Stimulated activated CD4-positive, alpha-beta T cell treated with anti-CD3 and anti-CD28 coated beads, TNF-alpha, amount 100 ng/mL, for 24 hours (primary cell): ENCODE results near the gene RBM28.

ENCODE experiments used
- DNase-seq, 3 experiments: peaks; one replicate each; pipeline ENCODE4 v3.0.0-alpha.2; 2020; ENCODE audit warnings: low read depth in 3 of 3

Gene RBM28

DNA sequence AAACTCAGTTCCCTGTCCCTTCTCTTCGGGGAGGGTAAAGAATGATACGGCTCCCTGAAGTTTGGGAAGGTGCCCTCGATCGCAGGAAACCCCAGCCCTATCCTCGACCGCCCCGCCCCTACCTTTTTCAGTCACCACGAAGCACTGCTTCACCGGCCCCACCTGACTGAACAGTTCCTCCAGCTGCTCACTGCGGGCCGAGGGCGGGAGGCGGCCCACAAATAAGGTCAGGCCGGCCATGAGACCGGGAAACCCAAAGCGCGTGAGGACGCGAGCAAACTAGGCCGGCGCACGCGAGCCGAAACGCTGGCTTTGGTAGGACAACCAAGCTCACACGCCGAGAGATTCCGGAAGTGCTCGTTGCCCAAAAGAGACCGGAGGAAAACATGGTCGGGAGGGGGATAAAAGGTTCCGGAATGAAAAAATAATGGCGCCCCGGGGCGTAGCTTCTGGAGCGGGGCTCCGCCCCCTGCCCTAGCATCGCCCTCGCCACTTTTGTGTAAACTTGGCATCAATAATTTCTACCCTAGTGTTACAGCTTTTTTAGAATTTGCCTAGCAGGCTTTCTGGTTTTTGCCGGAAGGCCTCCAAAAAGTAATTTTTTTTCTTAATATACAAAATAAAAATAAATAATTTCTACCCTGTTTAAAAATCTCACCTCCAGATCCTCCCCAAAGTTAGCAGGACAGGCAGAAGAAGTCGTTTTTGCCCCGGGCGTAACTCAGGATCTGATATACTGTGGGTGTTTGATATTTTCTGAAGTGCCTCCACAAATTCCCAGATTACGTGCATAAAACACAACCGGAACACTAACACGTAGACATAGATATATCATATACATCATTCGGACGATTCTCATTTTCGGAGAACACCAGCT, at the start of gene RBM28:
TSS of gene RBM28 (minus strand) at position 355 of the 877 bp plus-strand sequence. CDS start at position 240, 115 bp downstream.
- peak; percentile 70 to 82 (median 78) for DNase-seq

GRCh38 chr7:128392446-128393327, 49.0 kb upstream of the RBM28 start:
- no peak for DNase-seq

- DNase-seq: no peak
Observed at GRCh38 chr7:128391805-128392204, 48.1 kb upstream of the RBM28 start.

- no peak for DNase-seq
Observed at GRCh38 chr7:128390871-128391565, 47.3 kb upstream of the RBM28 start.

- DNase-seq: no peak
Observed at GRCh38 chr7:128389618-128390329, 46.1 kb upstream of the RBM28 start.

GRCh38 chr7:128389085-128389617, 45.4 kb upstream of the RBM28 start:
- no peak for DNase-seq

DNA sequence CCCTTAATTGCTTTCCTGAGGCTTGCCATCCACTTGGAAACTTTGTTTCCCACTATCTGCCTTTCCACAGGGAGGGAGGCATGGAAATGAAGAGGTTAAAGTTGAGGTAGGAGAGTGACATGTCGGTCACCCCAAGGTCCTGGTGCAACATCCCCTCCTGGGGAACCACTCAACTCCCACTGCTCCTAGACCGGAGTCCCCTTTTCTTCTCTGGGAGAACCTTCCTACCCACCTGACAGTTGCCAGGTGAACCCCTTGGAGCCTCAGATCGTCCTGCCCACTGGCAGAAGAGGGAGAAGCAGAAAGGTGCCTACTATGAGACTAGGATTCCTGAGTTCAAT, 44.4 kb upstream of the RBM28 start:
- DNase-seq: no peak

GRCh38 chr7:128387216-128388144, 43.8 kb upstream of the RBM28 start:
- DNase-seq: peak; percentile 40 to 67 (median 52)

- DNase-seq: no peak
Observed at GRCh38 chr7:128385988-128386925, 42.5 kb upstream of the RBM28 start.

- DNase-seq: no peak
Observed at GRCh38 chr7:128384726-128385125, 41.0 kb upstream of the RBM28 start.

DNA sequence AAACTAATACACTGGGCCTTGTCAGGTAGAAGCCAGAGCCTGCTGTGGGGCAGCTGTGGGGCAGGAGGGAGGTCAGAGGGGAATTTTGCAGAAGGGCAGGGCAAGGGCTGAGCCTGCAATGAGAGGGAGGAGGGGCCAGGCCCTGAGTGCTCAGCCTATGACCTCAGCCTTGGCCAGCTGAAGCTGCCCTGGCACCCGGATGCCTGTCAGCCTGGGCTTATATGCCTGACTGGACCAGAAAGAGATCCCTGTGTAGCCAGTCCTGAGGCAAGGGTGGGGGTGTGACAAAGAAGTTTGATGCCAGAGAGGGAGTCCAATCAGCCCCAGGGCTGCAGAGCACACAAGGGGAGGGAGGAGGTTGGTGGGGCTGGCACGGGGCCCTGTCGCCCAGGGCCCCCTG, 40.1 kb upstream of the RBM28 start:
- no peak for DNase-seq

DNA sequence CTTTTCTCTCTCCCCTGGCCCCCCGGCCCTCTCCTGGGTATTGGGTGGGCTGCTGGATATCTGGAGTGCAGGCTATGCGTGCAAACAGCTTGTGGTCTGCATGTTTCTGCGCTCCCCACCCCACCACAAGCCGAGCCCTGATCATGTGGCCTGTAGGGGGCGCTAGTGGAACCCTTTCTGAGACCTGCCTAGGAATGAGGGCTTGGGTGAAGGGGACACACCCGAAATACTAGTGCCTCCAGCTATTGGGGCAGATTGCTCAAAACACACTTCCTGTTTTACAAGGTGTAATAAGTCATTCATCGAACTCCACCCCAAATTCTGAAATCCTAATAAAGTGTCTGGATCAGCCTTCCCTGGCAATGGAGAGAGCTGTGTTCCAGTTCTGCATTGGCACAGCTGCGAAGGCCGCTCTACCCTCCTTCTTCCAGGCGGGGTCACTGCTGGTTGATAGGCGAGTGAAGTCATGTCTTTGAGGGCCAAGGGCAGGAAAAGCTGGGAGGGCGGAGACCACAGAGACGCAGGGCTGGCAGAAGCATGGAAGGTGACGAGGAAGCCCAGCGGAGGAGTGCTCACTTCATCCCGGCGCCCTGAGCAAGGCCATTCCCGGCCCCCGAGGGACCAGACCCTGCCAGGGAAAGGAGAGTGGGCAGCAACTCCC, 37.6 kb upstream of the RBM28 start:
- peak in 1 of 3 experiments; percentile 46 for DNase-seq

- no peak for DNase-seq
Observed at GRCh38 chr7:128380483-128381106, 36.9 kb upstream of the RBM28 start.

GRCh38 chr7:128379900-128380479, 36.3 kb upstream of the RBM28 start:
- no peak for DNase-seq

GRCh38 chr7:128378637-128379036, 34.9 kb upstream of the RBM28 start:
- DNase-seq: no peak

DNA sequence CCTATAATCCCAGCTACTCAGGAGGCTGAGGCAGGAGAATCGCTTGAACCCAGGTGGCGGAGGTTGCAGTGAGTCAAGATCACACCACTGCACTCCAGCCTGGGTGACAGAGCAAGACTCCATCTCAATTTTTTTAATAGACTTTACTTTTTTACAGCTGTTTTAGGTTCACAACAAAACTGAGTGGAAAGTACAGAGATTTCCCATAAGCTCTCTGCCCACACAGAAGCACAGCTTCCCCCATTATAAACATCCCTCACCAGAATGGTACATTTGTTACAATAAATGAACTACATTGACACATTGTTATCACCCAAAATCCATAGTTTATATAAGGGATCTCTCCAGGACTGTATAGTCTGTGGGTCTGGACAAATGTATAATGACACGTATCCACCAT, 32.4 kb upstream of the RBM28 start:
- DNase-seq: no peak

DNA sequence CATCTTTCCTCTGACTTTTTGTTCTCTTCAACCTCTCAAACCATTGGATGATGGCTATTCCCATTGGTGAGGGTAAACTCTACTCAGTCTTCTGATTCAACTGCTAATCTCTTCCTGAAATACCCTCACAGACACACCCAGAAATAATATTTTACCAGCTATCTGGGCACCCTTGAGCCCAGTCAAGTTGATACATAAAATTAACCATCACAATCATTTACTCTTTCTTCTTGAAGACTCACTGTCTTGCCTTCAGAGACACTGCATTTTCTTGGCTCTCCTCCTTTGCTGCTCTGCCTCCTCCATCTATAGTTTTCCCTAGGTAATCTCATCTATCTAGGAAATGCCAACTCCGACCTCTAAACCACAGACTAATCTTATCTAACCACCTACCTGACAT, 30.3 kb upstream of the RBM28 start:
- no peak for DNase-seq

DNA sequence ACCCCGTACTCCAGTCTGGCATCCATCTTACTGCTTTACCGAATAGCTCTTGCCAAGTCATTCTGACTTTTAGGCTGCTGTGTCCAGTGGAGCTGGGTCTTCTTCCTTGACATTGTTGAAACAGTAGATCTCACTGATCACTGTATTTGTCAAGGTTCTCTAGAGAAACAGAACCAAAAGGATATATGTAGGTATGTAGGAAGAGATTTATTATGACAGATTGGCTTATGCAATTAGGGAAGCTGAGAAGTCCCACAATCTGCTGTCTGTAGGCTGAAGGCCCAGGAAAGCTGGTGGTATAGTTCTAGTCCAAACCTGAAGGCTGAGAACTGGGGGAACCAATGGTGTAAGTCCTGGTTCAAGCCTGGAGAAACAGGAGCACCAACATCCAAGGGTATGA, 29.9 kb upstream of the RBM28 start:
- DNase-seq: no peak
